H1 (cell line): Measurements from ENCODE around the gene PSKH1. TPM values are rescaled to one million over a fixed set of nuclear protein-coding genes. Genes with fewer than 3 reads are reported as not detected.

Source experiments
- polyA plus RNA-seq, 7 experiments: library from polyadenylated mRNA; depleted of rRNA in 3 of 7; stranded (reverse) in 5 of 7; unstranded in 2 of 7; fragments of >200 nt in 5 of 7; fragments of 200-250 nt in 2 of 7; gene quantifications; 1 replicate in 5 of 7; 2 replicates in 1 of 7; 4 replicates in 1 of 7; pipeline versions ENCODE4 v1.2.1 to v1.2.3, GENCODE V29; 2011 to 2013; ENCODE audit warnings: missing spikeins in 2 of 7, mixed read lengths in 2 of 7
- total RNA-seq: library from RNA; stranded (reverse); fragmentation: NEBNext Ultra II Directional; extraction: Animal tissue kit (Norgen Biotek cat#: 25700); gene quantifications from 2 replicates; pipeline ENCODE4 v1.2.1, GENCODE V29; 2021
- TF ChIP-seq, protein P1 (sequence below): IDR thresholded peaks from 2 replicates; pipeline ENCODE4 v1.6.1; 2012; ENCODE audit warnings: inconsistent platforms

PSKH1 gene
- total and polyA plus RNA-seq, 2 of the 8 experiments (the other 6 are each of a cell fraction or from before 2014, with no cell fraction given) = 24.8 to 51.0 TPM

GRCh38 chr16:67883872-67884261, 9.2 kb upstream of the PSKH1 start (continued):
- TF ChIP-seq, protein P1, sequence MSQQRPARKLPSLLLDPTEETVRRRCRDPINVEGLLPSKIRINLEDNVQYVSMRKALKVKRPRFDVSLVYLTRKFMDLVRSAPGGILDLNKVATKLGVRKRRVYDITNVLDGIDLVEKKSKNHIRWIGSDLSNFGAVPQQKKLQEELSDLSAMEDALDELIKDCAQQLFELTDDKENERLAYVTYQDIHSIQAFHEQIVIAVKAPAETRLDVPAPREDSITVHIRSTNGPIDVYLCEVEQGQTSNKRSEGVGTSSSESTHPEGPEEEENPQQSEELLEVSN = no peak
